Measurements from ENCODE around the gene XRCC1.

- TF ChIP-seq CTCF (conservative IDR thresholded peaks at IDR 0.05; ENCODE audit: low read length) (no peak), EZH2phosphoT487 (IDR thresholded peaks at IDR 0.05; ENCODE audit: borderline replicate concordance, low read depth, low read length) (no peak)
Observed at GRCh38 chr19:43496960-43497359, 78.4 kb downstream of the XRCC1 start.

Data from OCI-LY7 (cell line).